ENCODE measurements around the gene CWC27. TPM values are rescaled to one million over a fixed set of nuclear protein-coding genes. Genes with fewer than 3 reads are reported as not detected.

The CWC27 gene
- total RNA-seq, 4 donors from 2014 or later, result 8.8 to 38.1 (median 17.6) TPM

- 86 to 94% methylated on average over 1 of the region's 1 CpG for WGBS, 2 donors
- Histone ChIP-seq H3K36me3 (peaks cover 0 to 42% (median 0%) of the 10 kb centered on the region in 3 donors), H3K27me3 (no peaks in the 10 kb centered on the region), H3K4me3 (no peak overlapping the region), H3K27ac (no peak overlapping the region), H3K9me3 (peaks cover 0 to 3% (median 0%) of the 10 kb centered on the region in 4 donors), H3K4me1 (peaks cover 0 to 17% (median 4%) of the 10 kb centered on the region in 4 donors)
- no peak for DNase-seq (ENCODE audit: low spot score in 2 of 2)
- TF ChIP-seq POLR2A (IDR thresholded peaks at IDR 0.05), result no peak
- TF ChIP-seq, protein P1, sequence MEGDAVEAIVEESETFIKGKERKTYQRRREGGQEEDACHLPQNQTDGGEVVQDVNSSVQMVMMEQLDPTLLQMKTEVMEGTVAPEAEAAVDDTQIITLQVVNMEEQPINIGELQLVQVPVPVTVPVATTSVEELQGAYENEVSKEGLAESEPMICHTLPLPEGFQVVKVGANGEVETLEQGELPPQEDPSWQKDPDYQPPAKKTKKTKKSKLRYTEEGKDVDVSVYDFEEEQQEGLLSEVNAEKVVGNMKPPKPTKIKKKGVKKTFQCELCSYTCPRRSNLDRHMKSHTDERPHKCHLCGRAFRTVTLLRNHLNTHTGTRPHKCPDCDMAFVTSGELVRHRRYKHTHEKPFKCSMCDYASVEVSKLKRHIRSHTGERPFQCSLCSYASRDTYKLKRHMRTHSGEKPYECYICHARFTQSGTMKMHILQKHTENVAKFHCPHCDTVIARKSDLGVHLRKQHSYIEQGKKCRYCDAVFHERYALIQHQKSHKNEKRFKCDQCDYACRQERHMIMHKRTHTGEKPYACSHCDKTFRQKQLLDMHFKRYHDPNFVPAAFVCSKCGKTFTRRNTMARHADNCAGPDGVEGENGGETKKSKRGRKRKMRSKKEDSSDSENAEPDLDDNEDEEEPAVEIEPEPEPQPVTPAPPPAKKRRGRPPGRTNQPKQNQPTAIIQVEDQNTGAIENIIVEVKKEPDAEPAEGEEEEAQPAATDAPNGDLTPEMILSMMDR (IDR thresholded peaks at IDR 0.05), result no peak
- TF ChIP-seq EP300 (IDR thresholded peaks at IDR 0.05), result no peak
These were observed 71.2 kb downstream of the CWC27 start for GRCh38 chr5:64839936-64840335.

DNA sequence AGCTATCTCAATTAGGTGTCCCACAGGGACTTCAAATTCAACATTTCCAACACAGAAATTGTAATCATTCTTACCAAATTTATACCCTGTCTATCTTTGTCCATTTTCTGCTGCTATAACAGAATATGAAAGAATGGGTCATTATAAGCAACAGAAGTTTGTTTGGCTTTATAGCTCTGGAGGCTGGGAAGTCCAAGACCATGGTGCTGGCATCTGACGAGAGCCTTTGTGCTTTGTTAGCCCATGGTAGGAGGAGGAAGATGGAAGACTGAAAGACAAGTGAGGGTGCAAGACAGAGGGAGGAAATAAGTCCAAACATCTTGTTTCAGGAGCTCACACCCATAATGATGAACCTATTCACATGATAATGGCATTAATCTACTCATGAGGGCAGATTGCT, 72.2 kb downstream of the CWC27 start:
- DNase-seq (ENCODE audit: low spot score in 2 of 2), result no peak
- H3K4me3 ChIP-seq, result no peak overlapping the region
- H3K27ac ChIP-seq, result no peak overlapping the region
- 86 to 89% methylated on average over 1 of the region's 1 CpG for WGBS, 2 donors
- H3K27me3 ChIP-seq, result no peaks in the 10 kb centered on the region
- peaks cover 0 to 12% (median 4%) of the 10 kb centered on the region in 4 donors for H3K4me1 ChIP-seq
- peaks cover 0 to 13% (median 0%) of the 10 kb centered on the region in 4 donors for H3K9me3 ChIP-seq
- TF ChIP-seq POLR2A (IDR thresholded peaks at IDR 0.05), result no peak
- no peak for TF ChIP-seq EP300 (IDR thresholded peaks at IDR 0.05)
- TF ChIP-seq, protein P1 (IDR thresholded peaks at IDR 0.05), result no peak
- H3K36me3 ChIP-seq, result peaks cover 0 to 49% (median 0%) of the 10 kb centered on the region in 3 donors

- Histone ChIP-seq H3K9me3 (no peaks in the 10 kb centered on the region), H3K36me3 (no peaks in the 10 kb centered on the region), H3K27me3 (no peaks in the 10 kb centered on the region), H3K4me1 (no peaks in the 10 kb centered on the region), H3K27ac (no peak overlapping the region), H3K4me3 (no peak overlapping the region)
- 93 to 98% methylated on average over 5 of the region's 5 CpGs for WGBS, 2 donors
- TF ChIP-seq, protein P1 (IDR thresholded peaks at IDR 0.05), result no peak
- TF ChIP-seq EP300 (IDR thresholded peaks at IDR 0.05) (no peak), POLR2A (IDR thresholded peaks at IDR 0.05) (no peak)
- no peak for DNase-seq (ENCODE audit: low spot score in 2 of 2)
These were observed 85.0 kb downstream of the CWC27 start for GRCh38 chr5:64853777-64854176.

DNA sequence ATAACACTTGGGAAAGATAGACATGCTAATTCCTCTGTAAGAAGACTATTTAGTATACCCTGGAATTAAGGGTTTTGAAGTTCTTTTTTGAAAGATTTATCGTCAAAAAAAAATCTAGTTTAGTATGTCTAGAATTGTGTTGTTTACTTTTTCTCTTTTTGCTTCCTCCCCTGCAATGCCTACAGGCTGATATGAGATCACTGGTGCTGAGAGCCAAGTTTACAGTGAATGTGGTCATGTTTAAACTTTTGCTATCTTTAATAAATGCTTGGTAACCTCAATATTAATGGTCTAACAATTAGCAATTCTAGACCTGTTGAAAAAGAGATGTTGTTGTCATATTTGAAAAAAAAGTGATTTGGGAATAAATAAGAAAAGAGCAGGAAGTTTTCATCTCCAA, 86.1 kb downstream of the CWC27 start:
- WGBS, 2 donors, result 66% methylated on average over 1 of the region's 1 CpG
- TF ChIP-seq, protein P1 (IDR thresholded peaks at IDR 0.05), result no peak
- TF ChIP-seq POLR2A (IDR thresholded peaks at IDR 0.05) (no peak), EP300 (IDR thresholded peaks at IDR 0.05) (no peak)
- H3K36me3 ChIP-seq, result no peaks in the 10 kb centered on the region
- H3K4me3 ChIP-seq, result no peak overlapping the region
- no peaks in the 10 kb centered on the region for H3K4me1 ChIP-seq
- no peaks in the 10 kb centered on the region for H3K27me3 ChIP-seq
- no peak overlapping the region for H3K27ac ChIP-seq
- no peak for DNase-seq (ENCODE audit: low spot score in 2 of 2)
- H3K9me3 ChIP-seq, result no peaks in the 10 kb centered on the region

GRCh38 chr5:64859881-64860280, 91.2 kb downstream of the CWC27 start:
- H3K27me3 ChIP-seq, result no peaks in the 10 kb centered on the region
- TF ChIP-seq, protein P1 (IDR thresholded peaks at IDR 0.05), result no peak
- TF ChIP-seq EP300 (IDR thresholded peaks at IDR 0.05) (no peak), POLR2A (IDR thresholded peaks at IDR 0.05) (no peak)

More at GRCh38 chr5:64859881-64860280, 91.2 kb downstream of the CWC27 start:
- Histone ChIP-seq H3K27ac (no peak overlapping the region), H3K4me3 (no peak overlapping the region), H3K36me3 (peaks cover 0 to 13% (median 0%) of the 10 kb centered on the region in 3 donors), H3K9me3 (no peaks in the 10 kb centered on the region), H3K4me1 (no peaks in the 10 kb centered on the region)
- DNase-seq (ENCODE audit: low spot score in 2 of 2), result no peak
